ENCODE results near the gene BRD1. TPM values are rescaled to one million over a fixed set of nuclear protein-coding genes. Genes with fewer than 3 reads are reported as not detected.

Gene BRD1
- total and polyA plus RNA-seq, 2 experiments from 2014 or later: 12.3 to 33.8 TPM

DNA sequence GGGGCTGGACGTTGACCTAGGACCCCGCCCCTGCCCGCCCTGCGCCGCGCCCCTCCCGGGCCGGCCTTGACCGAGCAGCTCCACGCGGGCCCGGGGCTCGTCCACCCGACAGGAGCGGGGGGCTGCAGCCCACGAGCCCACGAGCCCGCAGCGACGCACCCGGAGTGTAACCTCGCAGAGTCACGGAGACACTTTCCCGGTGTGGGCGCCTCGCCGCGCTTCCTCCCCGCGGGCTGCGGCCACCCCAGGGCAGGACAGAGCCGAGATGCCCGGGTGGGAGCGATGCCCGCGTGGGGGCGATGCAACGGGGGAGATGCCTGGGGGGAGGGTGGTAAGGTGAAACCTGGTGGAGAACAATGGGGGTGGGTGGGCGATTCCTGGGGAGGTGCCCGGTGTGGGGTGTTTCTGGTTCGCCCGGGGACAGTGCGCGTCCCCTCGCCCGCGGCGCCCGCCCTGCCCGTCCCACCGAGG, 21.1 kb upstream of the BRD1 start (continued):
- TF ChIP-seq, protein P1, sequence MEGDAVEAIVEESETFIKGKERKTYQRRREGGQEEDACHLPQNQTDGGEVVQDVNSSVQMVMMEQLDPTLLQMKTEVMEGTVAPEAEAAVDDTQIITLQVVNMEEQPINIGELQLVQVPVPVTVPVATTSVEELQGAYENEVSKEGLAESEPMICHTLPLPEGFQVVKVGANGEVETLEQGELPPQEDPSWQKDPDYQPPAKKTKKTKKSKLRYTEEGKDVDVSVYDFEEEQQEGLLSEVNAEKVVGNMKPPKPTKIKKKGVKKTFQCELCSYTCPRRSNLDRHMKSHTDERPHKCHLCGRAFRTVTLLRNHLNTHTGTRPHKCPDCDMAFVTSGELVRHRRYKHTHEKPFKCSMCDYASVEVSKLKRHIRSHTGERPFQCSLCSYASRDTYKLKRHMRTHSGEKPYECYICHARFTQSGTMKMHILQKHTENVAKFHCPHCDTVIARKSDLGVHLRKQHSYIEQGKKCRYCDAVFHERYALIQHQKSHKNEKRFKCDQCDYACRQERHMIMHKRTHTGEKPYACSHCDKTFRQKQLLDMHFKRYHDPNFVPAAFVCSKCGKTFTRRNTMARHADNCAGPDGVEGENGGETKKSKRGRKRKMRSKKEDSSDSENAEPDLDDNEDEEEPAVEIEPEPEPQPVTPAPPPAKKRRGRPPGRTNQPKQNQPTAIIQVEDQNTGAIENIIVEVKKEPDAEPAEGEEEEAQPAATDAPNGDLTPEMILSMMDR (conservative IDR thresholded peaks at IDR 0.05; ENCODE audit: low read depth in 2 of 2): no peak
- TF ChIP-seq STAT1 (IDR thresholded peaks at IDR 0.05; ENCODE audit: unreplicated experiment): no peak

DNA sequence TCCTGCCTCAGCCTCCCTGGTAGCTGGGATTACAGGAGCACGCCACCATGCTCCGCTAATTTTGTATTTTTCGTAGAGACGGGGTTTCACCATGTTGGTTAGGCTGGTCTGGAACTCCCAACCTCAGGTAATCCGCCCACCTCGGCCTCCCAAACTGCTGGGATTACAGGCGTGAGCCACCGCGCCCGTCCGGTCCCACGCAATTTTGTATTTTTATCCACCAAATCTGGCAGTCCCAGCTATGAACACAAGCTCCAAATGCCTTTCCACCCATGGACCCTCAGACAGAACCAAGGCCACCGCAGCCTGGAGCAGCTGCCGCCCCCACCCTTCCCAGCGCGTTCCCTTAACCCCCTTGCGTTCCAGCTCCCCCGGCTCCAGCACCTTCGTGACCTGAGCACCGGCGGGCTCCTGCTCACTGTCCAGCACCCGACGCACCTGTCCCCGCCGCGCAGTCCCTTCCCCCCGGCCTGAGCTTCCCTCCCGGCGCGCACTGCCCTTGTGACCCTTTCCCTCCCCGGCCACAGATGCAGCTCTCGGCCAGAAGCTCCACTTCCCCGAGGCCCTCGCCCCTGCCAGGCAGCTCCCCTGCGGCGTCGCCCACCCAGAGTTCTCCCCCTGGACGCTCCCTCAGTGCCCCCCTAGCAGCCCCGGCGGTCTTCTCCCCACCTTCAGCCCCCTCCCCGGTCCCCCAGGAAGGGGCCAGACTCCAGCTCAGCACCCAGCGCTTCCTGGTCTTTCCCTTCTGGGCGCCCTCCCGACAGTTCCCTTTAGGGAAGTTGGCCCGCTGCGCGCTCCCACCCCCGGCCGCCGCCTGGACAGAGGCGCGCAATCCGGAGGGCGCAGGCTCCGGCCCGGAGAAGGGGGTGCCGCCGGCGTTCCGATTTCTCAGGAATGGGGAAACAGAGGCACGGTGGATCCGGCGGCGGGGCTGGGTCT, 20.3 kb upstream of the BRD1 start:
- peak overlapping the region; percentile 66 for H3K4me3 ChIP-seq
- peak; percentile 58 for DNase-seq (ENCODE audit: low spot score)
- H3F3A ChIP-seq (replicated peaks; ENCODE audit: low read depth): no peaks in the 10 kb centered on the region
- no peaks in the 10 kb centered on the region for H3K79me2 ChIP-seq (replicated peaks; ENCODE audit: insufficient read depth)
- 0 out of 3 replicates have a peak, but pooled peaks cover 4% of the 10 kb centered on the region for H3K4me1 Mint-ChIP-seq
- H4K20me1 ChIP-seq (replicated peaks; ENCODE audit: insufficient read depth): 0 out of 2 replicates have a peak, but pooled peaks cover 4% of the 10 kb centered on the region
- no peaks in the 10 kb centered on the region for H3K9me3 Mint-ChIP-seq
- H3K4me3 Mint-ChIP-seq: peak overlapping the region; percentile 72
- H3K27me3 Mint-ChIP-seq (ENCODE audit: insufficient read depth, low read depth, poor library complexity): peaks cover 74% of the 10 kb centered on the region
- peak overlapping the region; percentile 83 for H3K4me2 ChIP-seq
- H3K27ac ChIP-seq (ENCODE audit: low read depth): no peak overlapping the region
- H3K27ac Mint-ChIP-seq: no peak overlapping the region
- H3K9me2 ChIP-seq (ENCODE audit: insufficient read depth): no peaks in the 10 kb centered on the region
- peak overlapping the region; percentile 87; the same call in 1 of the 2 replicates for H2AFZ ChIP-seq
- peaks cover 5% of the 10 kb centered on the region; the same call in 1 of the 2 replicates for H3K4me1 ChIP-seq (ENCODE audit: insufficient read depth)
- no peaks in the 10 kb centered on the region for H3K36me3 ChIP-seq (ENCODE audit: insufficient read depth)
- TF ChIP-seq EZH2 (IDR thresholded peaks at IDR 0.05; ENCODE audit: low read depth, unreplicated experiment) (peak; percentile 88), REST (IDR thresholded peaks at IDR 0.05; ENCODE audit: unreplicated experiment) (no peak), STAT1 (IDR thresholded peaks at IDR 0.05; ENCODE audit: unreplicated experiment) (no peak), ETS1 (IDR thresholded peaks at IDR 0.05) (no peak)
- H3K27me3 ChIP-seq (ENCODE audit: insufficient read depth): peaks cover 93% of the 10 kb centered on the region
- peak; percentile 22 for ATAC-seq
- no peaks in the 10 kb centered on the region for H3K36me3 Mint-ChIP-seq (ENCODE audit: low read depth)

All from GM23338 (cell line).